Adrenal gland (tissue), 12 donors: ENCODE results near the gene TPH1. TPM values are rescaled to one million over a fixed set of nuclear protein-coding genes. Genes with fewer than 3 reads are reported as not detected.

Experiments used
- DNase-seq, 7 donors: peaks; one replicate each; pipeline ENCODE4 v3.0.0-alpha.2; 2019 to 2020
- H3K27ac ChIP-seq, 5 donors: fragments of 200-600 bp; sonication (generic) in 4 of 5; 1 replicate in 3 of 5; 2 replicates in 2 of 5; pipeline versions ENCODE4 v1.5.1 to v1.8.0; 2016 to 2020; ENCODE audit warnings: mild to moderate bottlenecking in 1 of 5
- H3K27me3 ChIP-seq: fragments of 200-600 bp; 2 replicates; pipeline ENCODE4 v1.8.0; 2021
- H3K36me3 ChIP-seq, 2 donors: fragments of 200-600 bp; replicated peaks in 1 of 2; 1 replicate in 1 of 2; 2 replicates in 1 of 2; pipeline versions ENCODE4 v1.5.1 to v1.8.0; 2018 to 2022
- H3K4me1 ChIP-seq, 2 donors: fragments of 200-600 bp; replicated peaks in 1 of 2; 1 replicate in 1 of 2; 2 replicates in 1 of 2; pipeline versions ENCODE4 v1.5.1 to v1.8.0; 2018 to 2021
- H3K4me3 ChIP-seq, 4 donors: fragments of 200-600 bp; sonication (generic) in 3 of 4; one replicate each; pipeline ENCODE4 v1.5.1; 2016 to 2018
- H3K9me3 ChIP-seq, 3 donors: fragments of 200-600 bp; sonication (generic) in 1 of 3; replicated peaks in 1 of 3; 1 replicate in 2 of 3; 2 replicates in 1 of 3; pipeline versions ENCODE4 v1.5.1 to v1.8.0; 2016 to 2021
- POLR2A ChIP-seq, 2 donors: fragments of 450-650 bp; IDR thresholded peaks; one replicate each; pipeline ENCODE4 v1.6.1; 2017; ENCODE audit warnings: antibody characterized with exemption in 2 of 2, mild to moderate bottlenecking in 2 of 2, moderate library complexity in 1 of 2
- WGBS, 4 donors: extraction: QIAGEN DNeasy Blood & Tissue Kit in 2 of 4; methylation state at CpG; one replicate each; pipeline versions ENCODE4 v1.1.5 to v1.1.7; 2013 to 2017; 5-methylcytosine and 5-hydroxymethylcytosine counted together
- intact Hi-C, 2 donors: fragments of 100-400 bp; cut with DNase I; formaldehyde crosslinking; loops; one replicate each; pipeline versions ENCODE4 v1.14.1 to v1.15.0; 2022 to 2023
- polyA plus RNA-seq, 3 donors: library from polyadenylated mRNA; stranded (reverse); fragments of 200-250 nt in 2 of 3; fragments of 350-450 nt in 1 of 3; fragmentation: Illumina TruSeq in 1 of 3; extraction: RNeasy Lipid Tissue Mini Kit (QIAGEN cat#74804) in 1 of 3; gene quantifications; one replicate each; pipeline ENCODE4 v1.2.3, GENCODE V29; 2013 to 2014
- total RNA-seq, 9 donors: library from RNA; depleted of rRNA in 4 of 9; stranded (reverse); fragments of >200 nt in 4 of 9; fragments of 120-200 nt in 1 of 9; fragmentation: NEBNext Ultra II Directional in 1 of 9; extraction: Animal tissue kit (Norgen Biotek cat#: 25700) in 1 of 9; gene quantifications; one replicate each; pipeline versions ENCODE4 v1.1.0 to v1.2.4, GENCODE V29; 2013 to 2023
- TF ChIP-seq, protein P1 (sequence below), 6 experiments: fragments of 450-650 bp in 4 of 6; fragments of 200-600 bp in 2 of 6; sonication (generic) in 1 of 6; IDR thresholded peaks; 1 replicate in 5 of 6; 2 replicates in 1 of 6; pipeline versions ENCODE4 v1.5.1 to v1.8.0; 2016 to 2021; ENCODE audit warnings: antibody characterized with exemption in 6 of 6, mild to moderate bottlenecking in 2 of 6, moderate library complexity in 1 of 6
- donor health status: healthy with polysubstance abuse.
- donor health status: Bipolar disorder and iron deficiency.
- donor health status: DM: yes; HTN: yes; CAD: no.
- donor health status: DM: no; HTN: no; CAD: no.
- donor health status: DM: no; HTN: no; CAD: no.
- donor health status: DM: yes; HTN: yes; CAD: no.

Gene TPH1
- total and polyA plus RNA-seq, 12 donors: 0.11 to 0.39 (median 0.16) TPM; not detected in 3

DNA sequence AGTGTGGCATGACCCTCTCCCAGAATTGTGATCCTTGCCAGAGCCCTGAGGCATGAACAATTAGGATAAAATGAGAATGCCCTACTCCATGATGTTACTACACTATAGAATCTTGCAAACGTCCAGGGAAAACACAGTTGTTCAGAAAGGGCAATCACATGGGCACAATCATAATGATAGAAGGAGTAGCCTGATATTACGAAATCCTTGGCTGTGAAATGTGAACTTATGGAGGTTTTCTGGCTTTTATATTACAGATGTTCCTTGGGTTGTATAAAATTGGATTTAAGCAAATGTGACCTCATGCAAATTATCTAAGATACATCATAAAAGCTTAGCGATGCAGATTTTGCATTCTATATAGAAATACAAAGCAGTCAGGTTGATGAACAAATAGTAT is 29.4 kb upstream of the TPH1 start:
- Histone ChIP-seq H3K27me3 (no peaks in the 10 kb centered on the region), H3K9me3 (no peaks in the 10 kb centered on the region), H3K27ac (no peak overlapping the region), H3K4me3 (no peak overlapping the region), H3K4me1 (no peaks in the 10 kb centered on the region), H3K36me3 (peaks cover 0 to 4% of the 10 kb centered on the region in 2 donors)
- intact Hi-C loops: no loop called here
- no peak for TF ChIP-seq POLR2A (IDR thresholded peaks at IDR 0.05)
- TF ChIP-seq, protein P1, sequence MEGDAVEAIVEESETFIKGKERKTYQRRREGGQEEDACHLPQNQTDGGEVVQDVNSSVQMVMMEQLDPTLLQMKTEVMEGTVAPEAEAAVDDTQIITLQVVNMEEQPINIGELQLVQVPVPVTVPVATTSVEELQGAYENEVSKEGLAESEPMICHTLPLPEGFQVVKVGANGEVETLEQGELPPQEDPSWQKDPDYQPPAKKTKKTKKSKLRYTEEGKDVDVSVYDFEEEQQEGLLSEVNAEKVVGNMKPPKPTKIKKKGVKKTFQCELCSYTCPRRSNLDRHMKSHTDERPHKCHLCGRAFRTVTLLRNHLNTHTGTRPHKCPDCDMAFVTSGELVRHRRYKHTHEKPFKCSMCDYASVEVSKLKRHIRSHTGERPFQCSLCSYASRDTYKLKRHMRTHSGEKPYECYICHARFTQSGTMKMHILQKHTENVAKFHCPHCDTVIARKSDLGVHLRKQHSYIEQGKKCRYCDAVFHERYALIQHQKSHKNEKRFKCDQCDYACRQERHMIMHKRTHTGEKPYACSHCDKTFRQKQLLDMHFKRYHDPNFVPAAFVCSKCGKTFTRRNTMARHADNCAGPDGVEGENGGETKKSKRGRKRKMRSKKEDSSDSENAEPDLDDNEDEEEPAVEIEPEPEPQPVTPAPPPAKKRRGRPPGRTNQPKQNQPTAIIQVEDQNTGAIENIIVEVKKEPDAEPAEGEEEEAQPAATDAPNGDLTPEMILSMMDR (IDR thresholded peaks at IDR 0.05): no peak
- DNase-seq: no peak
- WGBS, 4 donors: 80 to 89% (median 86%) methylated on average over 3 of the region's 3 CpGs

DNA sequence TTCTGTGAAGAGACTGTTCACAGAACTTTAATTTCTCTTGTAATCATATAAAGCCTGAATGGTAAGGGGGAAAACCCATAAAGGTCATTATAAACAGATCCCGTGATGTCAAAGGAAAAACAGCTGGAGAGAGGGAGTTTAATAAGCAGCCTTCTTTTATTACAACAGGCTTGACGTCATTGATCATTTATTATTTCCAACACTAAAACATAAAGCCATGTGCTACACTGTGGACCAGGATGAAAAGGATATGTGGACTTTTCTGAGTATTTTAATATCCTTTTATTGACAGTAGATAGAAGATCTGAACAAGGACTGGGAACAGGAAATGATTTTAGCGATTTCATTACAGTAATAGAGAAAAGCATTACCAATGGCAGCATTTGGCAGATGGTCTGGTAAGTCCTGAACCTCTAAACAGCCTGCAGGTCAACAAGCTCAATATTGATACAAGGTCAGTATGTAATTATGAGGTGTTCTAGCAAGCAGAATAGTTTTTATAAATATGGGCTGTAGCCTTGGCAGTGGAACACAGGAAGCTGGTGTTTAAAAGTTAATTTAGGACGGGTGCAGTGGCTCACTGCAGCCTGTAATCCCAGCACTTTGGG is 25.1 kb upstream of the TPH1 start:
- no peak for TF ChIP-seq POLR2A (IDR thresholded peaks at IDR 0.05)
- TF ChIP-seq, protein P1 (IDR thresholded peaks at IDR 0.05): no peak

DNA sequence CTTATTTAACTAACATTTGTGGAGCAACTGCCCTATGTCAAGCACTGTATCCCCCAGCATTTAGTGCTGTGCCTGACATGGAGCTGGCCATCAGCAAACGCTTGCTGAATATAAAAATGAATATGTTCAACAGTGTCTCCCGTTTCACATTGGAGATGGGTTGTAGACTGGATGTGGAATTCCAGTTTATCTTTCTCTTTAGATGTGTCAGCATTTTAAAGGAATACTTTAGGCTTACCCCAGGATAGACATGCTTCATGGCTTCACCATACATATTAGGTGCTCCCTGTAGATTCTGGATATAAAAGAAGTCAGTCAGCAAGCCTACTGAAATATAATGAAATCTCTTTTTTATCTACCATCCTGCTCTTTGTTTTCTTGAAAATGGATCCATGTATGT is 21.3 kb upstream of the TPH1 start:
- Histone ChIP-seq H3K4me1 (no peaks in the 10 kb centered on the region), H3K4me3 (no peak overlapping the region), H3K36me3 (no peaks in the 10 kb centered on the region), H3K27me3 (no peaks in the 10 kb centered on the region), H3K27ac (no peak overlapping the region), H3K9me3 (no peaks in the 10 kb centered on the region)
- WGBS, 4 donors: 87 to 93% (median 90%) methylated on average over 2 of the region's 2 CpGs
- intact Hi-C loops: no loop called here
- TF ChIP-seq, protein P1 (IDR thresholded peaks at IDR 0.05): no peak
- TF ChIP-seq POLR2A (IDR thresholded peaks at IDR 0.05): no peak
- no peak for DNase-seq

More for the DNA sequence above, 25.1 kb upstream of the TPH1 start:
- intact Hi-C loops: no loop called here
- Histone ChIP-seq H3K27me3 (no peaks in the 10 kb centered on the region), H3K4me3 (no peak overlapping the region), H3K36me3 (no peaks in the 10 kb centered on the region), H3K9me3 (no peaks in the 10 kb centered on the region), H3K4me1 (no peaks in the 10 kb centered on the region), H3K27ac (no peak overlapping the region)
- no peak for DNase-seq
- 87 to 91% (median 89%) methylated on average over 4 of the region's 4 CpGs for WGBS, 4 donors

DNA sequence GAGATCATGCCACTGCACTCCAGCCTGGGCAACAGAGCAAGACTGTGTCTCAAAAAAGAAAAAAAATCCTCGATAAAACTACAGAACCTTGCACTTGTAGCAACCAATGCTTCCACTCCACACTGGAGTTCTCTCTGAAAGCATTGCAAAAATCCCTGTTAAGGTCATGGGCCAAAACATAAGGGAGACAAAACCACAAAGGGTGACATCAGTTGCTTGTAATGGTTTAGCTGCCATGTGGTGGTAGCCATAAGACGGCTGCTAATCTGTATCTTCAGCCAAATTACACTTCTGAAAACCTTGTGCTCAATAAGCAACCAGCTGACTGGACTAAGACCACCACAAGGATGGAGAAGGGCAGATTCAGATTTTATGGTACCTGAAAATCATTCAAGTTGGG is 20.6 kb upstream of the TPH1 start:
- Histone ChIP-seq H3K36me3 (no peaks in the 10 kb centered on the region), H3K27ac (no peak overlapping the region), H3K4me1 (no peaks in the 10 kb centered on the region), H3K27me3 (no peaks in the 10 kb centered on the region), H3K4me3 (no peak overlapping the region), H3K9me3 (no peaks in the 10 kb centered on the region)
- TF ChIP-seq, protein P1 (IDR thresholded peaks at IDR 0.05): no peak
- TF ChIP-seq POLR2A (IDR thresholded peaks at IDR 0.05): no peak
- intact Hi-C loops: no loop called here
- DNase-seq: no peak
- WGBS, 4 donors: 83 to 93% (median 92%) methylated on average over 2 of the region's 2 CpGs
